ENCODE data around the gene TRAK1. TPM values are rescaled to one million over a fixed set of nuclear protein-coding genes. Genes with fewer than 3 reads are reported as not detected.
A peak's percentile ranks its signal among the peaks of the same experiment; 100 is the strongest.

TRAK1 gene
- polyA plus RNA-seq, 3 donors, result 6.6 to 40.8 (median 7.0) TPM

DNA sequence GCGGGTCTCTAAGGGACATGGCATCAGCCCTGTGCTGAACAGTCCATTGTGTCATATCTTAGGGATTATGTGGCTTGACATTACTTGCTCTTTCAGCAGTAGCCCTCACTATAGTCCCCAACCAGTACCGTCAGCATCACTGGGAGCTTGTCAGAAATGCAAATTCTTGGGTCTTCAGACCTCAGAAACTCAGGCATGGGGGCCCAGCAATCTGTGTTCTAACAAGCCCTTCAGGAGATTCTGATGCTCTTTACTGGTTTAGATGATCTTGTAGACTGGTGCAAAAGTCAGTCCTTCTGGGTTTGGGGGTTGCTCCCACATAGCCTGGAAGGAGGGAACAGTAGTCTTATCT lies 39.0 kb upstream of the TRAK1 start:
- peak overlapping the region in 1 of 2 donors; percentile 15 for H3K27ac ChIP-seq (ENCODE audit: low read depth in 1 of 2, low read length in 2 of 2)
- no peak overlapping the region for H3K9ac ChIP-seq (ENCODE audit: insufficient read depth, low read length, poor library complexity, severe bottlenecking)
- Mint-ChIP-seq H3K27ac (peak overlapping the region in 1 of 7 donors; percentile 72), H3K4me1 (peaks cover 21% of the 10 kb centered on the region), H3K9me3 (peaks cover 0 to 2% (median 0%) of the 10 kb centered on the region in 7 donors), H3K27me3 (ENCODE audit: low read depth in 3 of 3) (no peaks in the 10 kb centered on the region), H3K4me3 (no peak overlapping the region), H3K36me3 (peaks cover 10 to 13% of the 10 kb centered on the region in 2 donors)
- no peak overlapping the region for H3K4me2 ChIP-seq (replicated peaks; ENCODE audit: extremely low read depth, low read length, poor library complexity, severe bottlenecking)
- H3K9me3 ChIP-seq (replicated peaks in 1 of 2; ENCODE audit: control insufficient read depth in 1 of 2, insufficient read depth in 1 of 2, low read length in 2 of 2), result no peaks in the 10 kb centered on the region
- H2AFZ ChIP-seq (ENCODE audit: insufficient read depth, low read depth, low read length, poor library complexity, severe bottlenecking), result no peak overlapping the region
- H3K36me3 ChIP-seq (replicated peaks in 1 of 2; ENCODE audit: control insufficient read depth in 1 of 2, insufficient read depth in 2 of 2, low read length in 2 of 2), result no peaks in the 10 kb centered on the region
- WGBS (ENCODE audit: insufficient coverage), result no CpG with 5 or more reads among the region's 2 CpGs
- no peak for DNase-seq
- peaks cover 96% of the 10 kb centered on the region for H4K20me1 ChIP-seq (ENCODE audit: insufficient read depth, low read length)
- H3K4me1 ChIP-seq (ENCODE audit: control insufficient read depth in 1 of 2, insufficient read depth in 2 of 2, low read length in 2 of 2), result peaks cover 0 to 5% of the 10 kb centered on the region in 2 donors
- H3K4me3 ChIP-seq (replicated peaks in 1 of 3; ENCODE audit: low read depth in 2 of 3, low read length in 3 of 3), result no peak overlapping the region
- TF ChIP-seq, protein P1, sequence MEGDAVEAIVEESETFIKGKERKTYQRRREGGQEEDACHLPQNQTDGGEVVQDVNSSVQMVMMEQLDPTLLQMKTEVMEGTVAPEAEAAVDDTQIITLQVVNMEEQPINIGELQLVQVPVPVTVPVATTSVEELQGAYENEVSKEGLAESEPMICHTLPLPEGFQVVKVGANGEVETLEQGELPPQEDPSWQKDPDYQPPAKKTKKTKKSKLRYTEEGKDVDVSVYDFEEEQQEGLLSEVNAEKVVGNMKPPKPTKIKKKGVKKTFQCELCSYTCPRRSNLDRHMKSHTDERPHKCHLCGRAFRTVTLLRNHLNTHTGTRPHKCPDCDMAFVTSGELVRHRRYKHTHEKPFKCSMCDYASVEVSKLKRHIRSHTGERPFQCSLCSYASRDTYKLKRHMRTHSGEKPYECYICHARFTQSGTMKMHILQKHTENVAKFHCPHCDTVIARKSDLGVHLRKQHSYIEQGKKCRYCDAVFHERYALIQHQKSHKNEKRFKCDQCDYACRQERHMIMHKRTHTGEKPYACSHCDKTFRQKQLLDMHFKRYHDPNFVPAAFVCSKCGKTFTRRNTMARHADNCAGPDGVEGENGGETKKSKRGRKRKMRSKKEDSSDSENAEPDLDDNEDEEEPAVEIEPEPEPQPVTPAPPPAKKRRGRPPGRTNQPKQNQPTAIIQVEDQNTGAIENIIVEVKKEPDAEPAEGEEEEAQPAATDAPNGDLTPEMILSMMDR (IDR thresholded peaks at IDR 0.05), result no peak
- H3K27me3 ChIP-seq (ENCODE audit: control insufficient read depth in 2 of 2, insufficient read depth in 2 of 2, low read length in 2 of 2), result no peaks in the 10 kb centered on the region
- intact Hi-C loops (cut with micrococcal nuclease), result no loop called here
- peaks cover 92% of the 10 kb centered on the region for H3K79me2 ChIP-seq (ENCODE audit: insufficient read depth, low read length)

DNA sequence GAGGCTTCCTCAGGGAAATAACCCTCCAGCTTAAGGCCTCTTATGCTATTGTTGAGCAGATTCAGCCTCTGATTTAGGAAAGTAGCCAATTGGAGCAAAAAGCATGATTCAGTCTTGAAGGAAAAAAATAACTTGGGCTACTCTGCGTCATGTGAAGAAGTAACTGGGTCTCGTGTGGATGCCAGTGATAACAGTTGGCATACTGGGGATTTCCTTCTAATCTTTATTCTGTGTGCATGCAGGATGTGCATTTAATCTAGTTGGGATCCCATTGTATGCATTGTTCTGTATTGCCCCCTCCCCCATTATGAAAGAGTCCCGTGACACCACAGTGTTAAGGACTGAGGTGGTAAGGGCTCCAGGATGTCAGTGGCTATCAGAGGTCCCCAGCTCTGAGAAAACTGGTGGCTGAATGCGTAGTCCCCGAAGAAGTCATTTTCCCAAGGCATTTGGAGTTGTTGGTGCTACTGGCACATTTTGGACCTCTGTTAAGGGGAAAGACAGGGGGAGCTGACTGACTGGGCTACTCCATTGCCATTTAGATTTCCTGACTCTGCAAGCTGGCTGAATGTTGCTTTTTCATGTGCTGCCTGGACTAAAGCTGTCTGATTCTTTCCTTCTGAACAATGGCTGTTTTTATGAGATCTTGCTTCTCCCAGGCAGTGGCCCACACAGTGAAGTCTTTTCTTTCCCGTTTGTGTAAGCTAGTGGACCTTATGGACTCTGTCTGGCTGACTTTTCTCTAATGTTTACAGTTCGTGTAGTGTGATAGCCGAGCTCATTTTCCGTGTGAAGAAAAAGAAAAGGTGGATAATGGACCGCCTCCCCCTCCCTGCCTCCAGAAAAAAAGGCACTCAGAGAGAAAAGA lies 38.4 kb upstream of the TRAK1 start:
- H3K27me3 Mint-ChIP-seq (ENCODE audit: low read depth in 3 of 3), result no peaks in the 10 kb centered on the region
- WGBS (ENCODE audit: insufficient coverage), result 92% methylated on average over 4 of the region's 10 CpGs
- H3K27ac Mint-ChIP-seq, result peak overlapping the region in 3 of 7 donors; percentile 16 to 58 (median 54)
- no peaks in the 10 kb centered on the region for H3K9me3 ChIP-seq (replicated peaks in 1 of 2; ENCODE audit: control insufficient read depth in 1 of 2, insufficient read depth in 1 of 2, low read length in 2 of 2)
- no peaks in the 10 kb centered on the region for H3K27me3 ChIP-seq (ENCODE audit: control insufficient read depth in 2 of 2, insufficient read depth in 2 of 2, low read length in 2 of 2)
- H3K9me3 Mint-ChIP-seq, result peaks cover 0 to 2% (median 0%) of the 10 kb centered on the region in 7 donors
- no peaks in the 10 kb centered on the region for H3K36me3 ChIP-seq (replicated peaks in 1 of 2; ENCODE audit: control insufficient read depth in 1 of 2, insufficient read depth in 2 of 2, low read length in 2 of 2)
- H2AFZ ChIP-seq (ENCODE audit: insufficient read depth, low read depth, low read length, poor library complexity, severe bottlenecking), result no peak overlapping the region
- H4K20me1 ChIP-seq (ENCODE audit: insufficient read depth, low read length), result peaks cover 96% of the 10 kb centered on the region
- peak overlapping the region in 1 of 2 donors; percentile 15 for H3K27ac ChIP-seq (ENCODE audit: low read depth in 1 of 2, low read length in 2 of 2)
- TF ChIP-seq, protein P1 (IDR thresholded peaks at IDR 0.05), result no peak
- no peak overlapping the region for H3K4me3 Mint-ChIP-seq
- H3K79me2 ChIP-seq (ENCODE audit: insufficient read depth, low read length), result peaks cover 92% of the 10 kb centered on the region
- H3K36me3 Mint-ChIP-seq, result peaks cover 12 to 16% of the 10 kb centered on the region in 2 donors
- no peak overlapping the region for H3K4me2 ChIP-seq (replicated peaks; ENCODE audit: extremely low read depth, low read length, poor library complexity, severe bottlenecking)
- H3K4me3 ChIP-seq (replicated peaks in 1 of 3; ENCODE audit: low read depth in 2 of 3, low read length in 3 of 3), result no peak overlapping the region
- peaks cover 27% of the 10 kb centered on the region for H3K4me1 Mint-ChIP-seq
- intact Hi-C loops (cut with micrococcal nuclease), result no loop called here
- no peak overlapping the region for H3K9ac ChIP-seq (ENCODE audit: insufficient read depth, low read length, poor library complexity, severe bottlenecking)
- peaks cover 0 to 5% of the 10 kb centered on the region in 2 donors for H3K4me1 ChIP-seq (ENCODE audit: control insufficient read depth in 1 of 2, insufficient read depth in 2 of 2, low read length in 2 of 2)
- no peak for DNase-seq

Measured in CD14-positive monocyte (primary cell).